ENCODE results near the gene PPP6R3.
"Not testable (repeated sequence)": the region's sequence is repeated elsewhere in the genome, so short reads cannot be mapped to it uniquely, and the experiment has no call there.

Gene PPP6R3

GRCh38 chr11:68621826-68622225 is 161.3 kb downstream of the PPP6R3 start:
- DNase-seq, result no peak

GRCh38 chr11:68623706-68624105 is 163.2 kb downstream of the PPP6R3 start:
- not testable (repeated sequence) for DNase-seq

DNA sequence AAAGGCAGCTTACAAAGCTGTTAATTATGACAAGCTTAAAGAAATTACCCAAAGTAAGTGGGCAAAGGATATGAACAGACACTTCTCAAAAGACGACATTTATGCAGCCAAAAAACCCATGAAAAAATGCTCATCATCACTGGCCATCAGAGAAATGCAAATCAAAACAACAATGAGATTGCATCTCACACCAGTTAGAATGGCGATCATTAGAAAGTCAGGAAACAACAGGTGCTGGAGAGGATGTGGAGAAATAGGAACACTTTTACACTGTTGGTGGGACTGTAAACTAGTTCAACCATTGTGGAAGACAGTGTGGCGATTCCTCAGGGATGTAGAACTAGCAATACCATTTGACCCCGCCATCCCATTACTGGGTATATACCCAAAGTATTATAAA is 164.5 kb downstream of the PPP6R3 start:
- not testable (repeated sequence) for DNase-seq

GRCh38 chr11:68626236-68626635 is 165.7 kb downstream of the PPP6R3 start:
- DNase-seq, result not testable (repeated sequence)

DNA sequence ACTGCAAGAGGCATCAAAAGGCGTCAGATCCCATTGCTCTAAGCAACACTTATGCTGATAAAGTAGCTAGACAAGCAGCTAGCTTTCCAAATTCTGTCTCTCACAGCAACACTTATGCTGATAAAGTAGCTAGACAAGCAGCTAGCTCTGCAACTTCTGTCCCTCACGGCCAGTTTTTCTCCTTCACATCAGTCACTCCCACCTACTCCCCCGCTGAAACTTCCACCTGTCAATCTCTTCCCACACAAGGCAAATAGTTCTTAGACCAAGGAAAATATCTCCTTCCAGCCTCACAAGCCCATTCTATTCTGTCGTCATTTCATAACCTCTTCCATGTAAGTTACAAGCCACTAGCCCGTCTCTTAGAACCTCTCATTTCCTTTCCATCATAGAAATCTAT is 168.3 kb downstream of the PPP6R3 start:
- DNase-seq, result not testable (repeated sequence)

- DNase-seq, result not testable (repeated sequence)
These were observed 171.8 kb downstream of the PPP6R3 start for GRCh38 chr11:68632375-68632774.

GRCh38 chr11:68632802-68633201 is 172.2 kb downstream of the PPP6R3 start:
- peak; percentile 61 for DNase-seq

- DNase-seq, result not testable (repeated sequence)
These were observed 174.1 kb downstream of the PPP6R3 start for GRCh38 chr11:68634606-68635005.

- DNase-seq, result not testable (repeated sequence)
These were observed 174.6 kb downstream of the PPP6R3 start for GRCh38 chr11:68635172-68635571.

- not testable (repeated sequence) for DNase-seq
These were observed 175.3 kb downstream of the PPP6R3 start for GRCh38 chr11:68635883-68636282.

- DNase-seq, result not testable (repeated sequence)
These were observed 178.8 kb downstream of the PPP6R3 start for GRCh38 chr11:68639322-68639721.

DNA sequence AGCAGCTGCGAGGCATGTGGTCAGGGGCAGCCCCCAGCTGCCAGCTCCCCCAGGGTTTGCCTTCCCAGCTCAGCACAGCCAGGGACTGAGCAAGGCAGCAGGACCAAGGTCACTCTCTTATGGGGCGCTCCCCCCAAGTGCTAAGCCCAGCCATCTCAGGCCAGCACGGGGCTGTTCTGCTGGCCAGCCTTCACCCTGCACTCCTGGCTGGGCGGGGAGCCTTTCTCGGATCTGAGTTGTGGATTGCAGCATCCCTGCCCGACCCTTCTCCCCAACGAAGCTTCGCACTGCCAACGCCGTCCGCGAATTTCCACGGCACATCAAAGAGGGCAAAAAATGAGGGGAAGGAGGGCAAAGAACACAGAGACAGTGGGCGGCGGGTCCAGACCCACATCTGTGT is 181.3 kb downstream of the PPP6R3 start:
- DNase-seq, result no peak

GRCh38 chr11:68643585-68643984 is 183.0 kb downstream of the PPP6R3 start:
- no peak for DNase-seq

DNA sequence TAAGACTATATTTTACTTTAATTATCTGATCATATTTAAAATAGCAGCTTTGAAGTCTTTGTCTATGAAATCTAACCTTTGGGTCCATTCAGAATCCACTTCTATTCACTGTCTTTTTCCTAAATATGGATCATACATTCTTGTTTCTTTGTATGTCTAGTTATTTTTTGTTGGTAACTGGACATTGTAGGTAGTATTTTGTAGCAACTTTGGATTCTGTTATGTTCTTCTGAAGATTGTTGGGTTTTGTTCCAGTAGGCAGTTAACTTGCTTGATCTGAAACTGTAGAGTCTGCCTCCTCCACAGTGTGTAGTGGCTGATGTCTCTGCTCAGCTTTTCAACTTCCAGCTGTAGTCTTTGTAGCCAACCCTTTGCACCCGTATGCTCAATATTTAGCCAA is 186.3 kb downstream of the PPP6R3 start:
- DNase-seq, result no peak

GRCh38 chr11:68649851-68650555 is 189.5 kb downstream of the PPP6R3 start:
- no peak for DNase-seq

- DNase-seq, result no peak
These were observed 190.2 kb downstream of the PPP6R3 start for GRCh38 chr11:68650801-68651200.

- DNase-seq, result no peak
These were observed 190.8 kb downstream of the PPP6R3 start for GRCh38 chr11:68651208-68651984.

GRCh38 chr11:68651985-68652682 is 191.6 kb downstream of the PPP6R3 start:
- no peak for DNase-seq

DNA sequence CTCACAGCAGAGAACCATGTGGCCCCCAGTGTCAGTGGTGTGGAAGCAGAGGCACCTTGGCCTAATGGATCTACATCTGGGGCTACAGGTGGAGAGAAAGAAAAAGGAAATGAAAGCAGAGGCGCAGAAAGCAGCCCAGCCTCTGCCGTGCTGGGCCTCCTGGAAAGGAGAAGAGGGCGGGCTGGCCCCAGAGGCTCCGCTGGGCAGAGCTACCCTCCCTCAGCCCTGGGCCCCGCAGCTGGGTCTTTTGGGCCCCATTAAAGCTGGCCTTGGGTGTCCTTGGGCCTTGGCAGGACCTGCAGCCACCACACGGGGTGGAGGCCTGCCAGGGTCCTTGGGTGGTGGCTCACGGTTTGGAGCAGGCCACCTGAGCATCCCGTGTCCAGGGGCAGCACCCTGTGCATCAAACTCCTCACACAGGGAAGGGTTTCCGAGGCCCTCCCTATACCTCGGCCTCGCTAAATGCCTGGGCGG is 192.2 kb downstream of the PPP6R3 start:
- DNase-seq, result no peak

- no peak for DNase-seq
These were observed 193.2 kb downstream of the PPP6R3 start for GRCh38 chr11:68653486-68654430.

DNA sequence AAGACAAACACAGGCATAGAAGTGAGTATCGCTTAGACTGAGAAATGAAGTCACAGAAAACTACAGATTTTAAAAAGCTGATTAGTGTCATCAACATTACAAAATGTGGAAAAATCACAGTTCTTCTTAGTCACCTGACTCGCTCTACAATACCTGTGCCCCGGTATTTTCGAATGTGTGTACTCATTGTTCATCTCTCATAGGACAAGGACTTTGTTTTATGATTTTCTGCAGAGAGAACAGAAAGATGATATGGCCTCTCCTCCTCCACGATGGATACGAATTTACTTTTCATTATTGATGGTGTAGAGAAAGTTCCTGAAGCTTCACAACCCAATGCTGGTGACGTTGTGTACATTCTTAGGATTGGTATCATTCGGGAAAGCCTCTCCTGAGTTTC is 194.4 kb downstream of the PPP6R3 start:
- no peak for DNase-seq

- DNase-seq, result no peak
These were observed 194.9 kb downstream of the PPP6R3 start for GRCh38 chr11:68655406-68655805.

Measured in NCI-H2227 treated with DMSO at 0.1 percent for 48 hours (cell line).